ENCODE measurements around the gene PPM1F. TPM values are rescaled to one million over a fixed set of nuclear protein-coding genes. Genes with fewer than 3 reads are reported as not detected.

Gene PPM1F
- total RNA-seq, 1 experiment from 2014 or later = 28.6 TPM

GRCh38 chr22:21991774-21992173, 39.1 kb upstream of the PPM1F start (continued):
- TF ChIP-seq, protein P1, sequence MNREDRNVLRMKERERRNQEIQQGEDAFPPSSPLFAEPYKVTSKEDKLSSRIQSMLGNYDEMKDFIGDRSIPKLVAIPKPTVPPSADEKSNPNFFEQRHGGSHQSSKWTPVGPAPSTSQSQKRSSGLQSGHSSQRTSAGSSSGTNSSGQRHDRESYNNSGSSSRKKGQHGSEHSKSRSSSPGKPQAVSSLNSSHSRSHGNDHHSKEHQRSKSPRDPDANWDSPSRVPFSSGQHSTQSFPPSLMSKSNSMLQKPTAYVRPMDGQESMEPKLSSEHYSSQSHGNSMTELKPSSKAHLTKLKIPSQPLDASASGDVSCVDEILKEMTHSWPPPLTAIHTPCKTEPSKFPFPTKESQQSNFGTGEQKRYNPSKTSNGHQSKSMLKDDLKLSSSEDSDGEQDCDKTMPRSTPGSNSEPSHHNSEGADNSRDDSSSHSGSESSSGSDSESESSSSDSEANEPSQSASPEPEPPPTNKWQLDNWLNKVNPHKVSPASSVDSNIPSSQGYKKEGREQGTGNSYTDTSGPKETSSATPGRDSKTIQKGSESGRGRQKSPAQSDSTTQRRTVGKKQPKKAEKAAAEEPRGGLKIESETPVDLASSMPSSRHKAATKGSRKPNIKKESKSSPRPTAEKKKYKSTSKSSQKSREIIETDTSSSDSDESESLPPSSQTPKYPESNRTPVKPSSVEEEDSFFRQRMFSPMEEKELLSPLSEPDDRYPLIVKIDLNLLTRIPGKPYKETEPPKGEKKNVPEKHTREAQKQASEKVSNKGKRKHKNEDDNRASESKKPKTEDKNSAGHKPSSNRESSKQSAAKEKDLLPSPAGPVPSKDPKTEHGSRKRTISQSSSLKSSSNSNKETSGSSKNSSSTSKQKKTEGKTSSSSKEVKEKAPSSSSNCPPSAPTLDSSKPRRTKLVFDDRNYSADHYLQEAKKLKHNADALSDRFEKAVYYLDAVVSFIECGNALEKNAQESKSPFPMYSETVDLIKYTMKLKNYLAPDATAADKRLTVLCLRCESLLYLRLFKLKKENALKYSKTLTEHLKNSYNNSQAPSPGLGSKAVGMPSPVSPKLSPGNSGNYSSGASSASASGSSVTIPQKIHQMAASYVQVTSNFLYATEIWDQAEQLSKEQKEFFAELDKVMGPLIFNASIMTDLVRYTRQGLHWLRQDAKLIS (CRISPR knock-in tag; IDR thresholded peaks at IDR 0.05; ENCODE audit: borderline replicate concordance) = no peak
- no peak for TF ChIP-seq ZNF219 (CRISPR knock-in tag; IDR thresholded peaks at IDR 0.05; ENCODE audit: borderline replicate concordance)
- TF ChIP-seq, protein P2, sequence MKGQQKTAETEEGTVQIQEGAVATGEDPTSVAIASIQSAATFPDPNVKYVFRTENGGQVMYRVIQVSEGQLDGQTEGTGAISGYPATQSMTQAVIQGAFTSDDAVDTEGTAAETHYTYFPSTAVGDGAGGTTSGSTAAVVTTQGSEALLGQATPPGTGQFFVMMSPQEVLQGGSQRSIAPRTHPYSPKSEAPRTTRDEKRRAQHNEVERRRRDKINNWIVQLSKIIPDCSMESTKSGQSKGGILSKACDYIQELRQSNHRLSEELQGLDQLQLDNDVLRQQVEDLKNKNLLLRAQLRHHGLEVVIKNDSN (CRISPR knock-in tag; IDR thresholded peaks at IDR 0.05) = no peak

DNA sequence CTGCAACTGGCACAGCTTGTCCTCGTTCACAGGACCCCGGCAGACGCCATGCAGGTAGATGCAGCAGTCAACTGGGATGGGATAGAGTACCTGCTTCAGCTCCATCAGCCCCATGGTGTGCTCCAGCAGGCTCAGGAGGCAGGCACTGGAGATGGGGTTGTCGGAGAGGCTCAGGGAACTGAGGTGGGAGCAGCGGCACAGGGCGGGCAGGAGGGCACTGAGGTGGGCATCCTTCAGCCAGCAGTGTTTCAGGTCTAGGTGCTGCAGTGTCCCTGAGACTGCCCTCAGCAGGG, 38.6 kb upstream of the PPM1F start:
- no peak overlapping the region for H3K4me3 Mint-ChIP-seq
- ChIA-PET CTCF (interaction anchor here (0.7 to 2.2 kb wide), 9 partner anchors 15 to 352 kb away, joined by 3 to 7 read pairs (median 3); no protein-coding TSS in a partner anchor), POLR2A (no interaction called here)
- no peak for ATAC-seq
- TF ChIP-seq JUN (CRISPR knock-in tag; IDR thresholded peaks at IDR 0.05) = no peak
- no peak for TF ChIP-seq CREM (CRISPR knock-in tag; IDR thresholded peaks at IDR 0.05)
- no peak overlapping the region for H3K27ac Mint-ChIP-seq
- H3K4me1 Mint-ChIP-seq = no peaks in the 10 kb centered on the region
- H3K9me3 Mint-ChIP-seq = no peaks in the 10 kb centered on the region
- no peak for DNase-seq (ENCODE audit: low spot score)
- peaks cover 98% of the 10 kb centered on the region for H3K27me3 Mint-ChIP-seq (ENCODE audit: low read depth)
- H3K36me3 Mint-ChIP-seq = no peaks in the 10 kb centered on the region

- no peak for DNase-seq (ENCODE audit: low spot score)
- Mint-ChIP-seq H3K4me3 (no peak overlapping the region), H3K9me3 (no peaks in the 10 kb centered on the region), H3K4me1 (no peaks in the 10 kb centered on the region), H3K27me3 (ENCODE audit: low read depth) (peaks cover 94% of the 10 kb centered on the region), H3K27ac (no peak overlapping the region), H3K36me3 (no peaks in the 10 kb centered on the region)
- ChIA-PET CTCF (interaction anchor here (0.6 to 2.2 kb wide), 12 partner anchors 12 to 352 kb away, joined by 3 to 7 read pairs (median 4); no protein-coding TSS in a partner anchor), POLR2A (no interaction called here)
- TF ChIP-seq, protein P3, sequence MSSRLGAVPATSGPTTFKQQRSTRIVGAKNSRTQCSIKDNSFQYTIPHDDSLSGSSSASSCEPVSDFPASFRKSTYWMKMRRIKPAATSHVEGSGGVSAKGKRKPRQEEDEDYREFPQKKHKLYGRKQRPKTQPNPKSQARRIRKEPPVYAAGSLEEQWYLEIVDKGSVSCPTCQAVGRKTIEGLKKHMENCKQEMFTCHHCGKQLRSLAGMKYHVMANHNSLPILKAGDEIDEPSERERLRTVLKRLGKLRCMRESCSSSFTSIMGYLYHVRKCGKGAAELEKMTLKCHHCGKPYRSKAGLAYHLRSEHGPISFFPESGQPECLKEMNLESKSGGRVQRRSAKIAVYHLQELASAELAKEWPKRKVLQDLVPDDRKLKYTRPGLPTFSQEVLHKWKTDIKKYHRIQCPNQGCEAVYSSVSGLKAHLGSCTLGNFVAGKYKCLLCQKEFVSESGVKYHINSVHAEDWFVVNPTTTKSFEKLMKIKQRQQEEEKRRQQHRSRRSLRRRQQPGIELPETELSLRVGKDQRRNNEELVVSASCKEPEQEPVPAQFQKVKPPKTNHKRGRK (CRISPR knock-in tag; IDR thresholded peaks at IDR 0.05; ENCODE audit: borderline replicate concordance) = no peak
- TF ChIP-seq, protein P4, sequence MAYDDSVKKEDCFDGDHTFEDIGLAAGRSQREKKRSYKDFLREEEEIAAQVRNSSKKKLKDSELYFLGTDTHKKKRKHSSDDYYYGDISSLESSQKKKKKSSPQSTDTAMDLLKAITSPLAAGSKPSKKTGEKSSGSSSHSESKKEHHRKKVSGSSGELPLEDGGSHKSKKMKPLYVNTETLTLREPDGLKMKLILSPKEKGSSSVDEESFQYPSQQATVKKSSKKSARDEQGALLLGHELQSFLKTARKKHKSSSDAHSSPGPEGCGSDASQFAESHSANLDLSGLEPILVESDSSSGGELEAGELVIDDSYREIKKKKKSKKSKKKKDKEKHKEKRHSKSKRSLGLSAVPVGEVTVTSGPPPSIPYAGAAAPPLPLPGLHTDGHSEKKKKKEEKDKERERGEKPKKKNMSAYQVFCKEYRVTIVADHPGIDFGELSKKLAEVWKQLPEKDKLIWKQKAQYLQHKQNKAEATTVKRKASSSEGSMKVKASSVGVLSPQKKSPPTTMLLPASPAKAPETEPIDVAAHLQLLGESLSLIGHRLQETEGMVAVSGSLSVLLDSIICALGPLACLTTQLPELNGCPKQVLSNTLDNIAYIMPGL (CRISPR knock-in tag; IDR thresholded peaks at IDR 0.05) = no peak
- ATAC-seq = peak; percentile 81
These were observed 38.0 kb upstream of the PPM1F start for GRCh38 chr22:21990445-21991303.

- DNase-seq (ENCODE audit: low spot score) (no peak), ATAC-seq (no peak)
- no peaks in the 10 kb centered on the region for H3K4me1 Mint-ChIP-seq
- no peaks in the 10 kb centered on the region for H3K9me3 Mint-ChIP-seq
- H3K27ac Mint-ChIP-seq = no peak overlapping the region
- no peak overlapping the region for H3K4me3 Mint-ChIP-seq
- ChIA-PET POLR2A (no interaction called here), CTCF (no interaction called here)
- H3K36me3 Mint-ChIP-seq = no peaks in the 10 kb centered on the region
- H3K27me3 Mint-ChIP-seq (ENCODE audit: low read depth) = peaks cover 91% of the 10 kb centered on the region
- TF ChIP-seq, protein P5, sequence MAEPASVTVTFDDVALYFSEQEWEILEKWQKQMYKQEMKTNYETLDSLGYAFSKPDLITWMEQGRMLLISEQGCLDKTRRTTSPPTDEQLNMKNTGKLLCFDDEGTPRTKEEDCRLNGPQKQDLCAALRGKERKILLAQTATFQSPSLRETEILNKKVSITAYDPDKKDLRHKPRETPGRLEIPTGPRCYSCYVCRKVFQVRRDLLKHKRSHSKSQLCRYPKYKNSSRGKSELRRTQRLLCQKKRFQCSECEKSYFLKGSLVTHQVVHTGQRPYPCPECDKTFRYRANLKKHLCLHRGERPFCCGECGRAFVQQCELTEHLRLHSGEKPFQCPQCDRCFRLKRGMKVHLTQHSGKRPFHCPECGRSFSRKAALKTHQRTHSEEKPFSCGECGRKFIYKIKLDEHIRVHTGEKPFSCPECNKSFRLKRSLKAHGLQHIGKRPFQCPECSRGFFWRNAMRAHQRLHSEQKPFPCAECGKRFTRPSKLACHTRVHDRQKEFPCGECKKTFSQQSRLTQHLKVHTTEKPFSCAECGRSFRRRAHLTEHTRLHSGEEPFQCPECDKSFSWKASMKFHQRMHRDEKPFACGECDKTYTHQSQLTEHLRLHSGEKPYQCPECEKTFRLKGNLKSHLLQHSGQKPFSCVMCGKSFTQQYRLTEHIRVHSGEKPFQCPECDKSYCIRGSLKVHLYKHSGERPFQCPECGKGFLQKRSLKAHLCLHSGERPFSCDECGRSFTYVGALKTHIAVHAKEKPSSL (CRISPR knock-in tag; conservative IDR thresholded peaks at IDR 0.05) = no peak
- TF ChIP-seq KAT7 (CRISPR knock-in tag; IDR thresholded peaks at IDR 0.05; ENCODE audit: borderline replicate concordance) (no peak), IRF2 (CRISPR knock-in tag; IDR thresholded peaks at IDR 0.05; ENCODE audit: borderline replicate concordance, low read depth) (no peak), ZNF121 (CRISPR knock-in tag; IDR thresholded peaks at IDR 0.05) (no peak), NFYB (CRISPR knock-in tag; conservative IDR thresholded peaks at IDR 0.05; ENCODE audit: low read depth) (no peak), ZNF396 (CRISPR knock-in tag; IDR thresholded peaks at IDR 0.05; ENCODE audit: borderline replicate concordance) (no peak)
- TF ChIP-seq, protein P4 (CRISPR knock-in tag; IDR thresholded peaks at IDR 0.05) = no peak
- TF ChIP-seq, protein P6, sequence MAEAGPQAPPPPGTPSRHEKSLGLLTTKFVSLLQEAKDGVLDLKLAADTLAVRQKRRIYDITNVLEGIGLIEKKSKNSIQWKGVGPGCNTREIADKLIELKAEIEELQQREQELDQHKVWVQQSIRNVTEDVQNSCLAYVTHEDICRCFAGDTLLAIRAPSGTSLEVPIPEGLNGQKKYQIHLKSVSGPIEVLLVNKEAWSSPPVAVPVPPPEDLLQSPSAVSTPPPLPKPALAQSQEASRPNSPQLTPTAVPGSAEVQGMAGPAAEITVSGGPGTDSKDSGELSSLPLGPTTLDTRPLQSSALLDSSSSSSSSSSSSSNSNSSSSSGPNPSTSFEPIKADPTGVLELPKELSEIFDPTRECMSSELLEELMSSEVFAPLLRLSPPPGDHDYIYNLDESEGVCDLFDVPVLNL (CRISPR knock-in tag; IDR thresholded peaks at IDR 0.05; ENCODE audit: borderline replicate concordance, low read depth) = no peak
These were observed 36.4 kb upstream of the PPM1F start for GRCh38 chr22:21989049-21989448.
